Measurements from ENCODE around the gene MCTP1. TPM values are rescaled to one million over a fixed set of nuclear protein-coding genes. Genes with fewer than 3 reads are reported as not detected.

The MCTP1 gene
- total and polyA plus RNA-seq, 2 donors from 2014 or later, result 1.4 to 19.3 TPM

DNA sequence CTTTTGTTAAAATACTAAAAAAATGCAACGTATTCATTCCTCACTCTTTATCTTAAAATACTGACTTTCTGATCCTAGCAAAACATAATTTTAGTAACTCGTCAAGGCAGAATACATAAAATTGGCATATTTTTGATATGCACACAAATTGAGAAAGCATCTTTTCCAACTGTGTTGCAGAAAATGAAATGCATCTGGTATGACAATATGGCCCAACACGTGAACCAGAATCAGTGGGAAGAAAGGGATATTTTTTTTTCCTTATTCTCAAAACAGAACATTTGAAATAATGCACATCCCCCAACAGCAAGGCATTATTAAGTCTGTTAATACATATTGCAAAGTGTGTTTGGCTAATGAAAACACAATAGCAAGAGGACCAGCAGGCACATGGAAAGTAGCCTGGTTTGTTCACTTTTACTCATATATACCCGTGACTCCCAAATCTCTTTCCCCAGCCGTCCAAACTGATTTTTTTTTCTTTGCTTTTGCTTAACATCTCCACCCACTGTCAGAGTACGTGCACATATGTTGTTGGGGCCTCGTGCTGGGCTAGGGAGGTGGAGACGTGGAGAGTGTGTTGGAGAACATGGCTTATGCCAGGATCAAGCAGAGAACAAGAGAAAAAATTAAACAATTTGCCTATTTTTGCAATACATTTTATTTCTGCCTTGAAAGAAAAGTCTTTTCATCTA is 4.3 kb downstream of the MCTP1 start:
- H3K27me3 ChIP-seq (ENCODE audit: control insufficient read depth, insufficient read depth, low read length), result peaks cover 19% of the 10 kb centered on the region
- no peak overlapping the region for H3K27ac ChIP-seq (ENCODE audit: low read depth in 2 of 2, low read length in 2 of 2)
- intact Hi-C loops (cut with DNase I), result no loop called here
- H3K9me3 ChIP-seq (ENCODE audit: control insufficient read depth in 2 of 3, insufficient read depth in 1 of 3, low read length in 3 of 3), result no peaks in the 10 kb centered on the region
- no peaks in the 10 kb centered on the region for H3K36me3 ChIP-seq (ENCODE audit: control insufficient read depth in 2 of 3, insufficient read depth in 3 of 3, low read length in 3 of 3)
- TF ChIP-seq, protein P1, sequence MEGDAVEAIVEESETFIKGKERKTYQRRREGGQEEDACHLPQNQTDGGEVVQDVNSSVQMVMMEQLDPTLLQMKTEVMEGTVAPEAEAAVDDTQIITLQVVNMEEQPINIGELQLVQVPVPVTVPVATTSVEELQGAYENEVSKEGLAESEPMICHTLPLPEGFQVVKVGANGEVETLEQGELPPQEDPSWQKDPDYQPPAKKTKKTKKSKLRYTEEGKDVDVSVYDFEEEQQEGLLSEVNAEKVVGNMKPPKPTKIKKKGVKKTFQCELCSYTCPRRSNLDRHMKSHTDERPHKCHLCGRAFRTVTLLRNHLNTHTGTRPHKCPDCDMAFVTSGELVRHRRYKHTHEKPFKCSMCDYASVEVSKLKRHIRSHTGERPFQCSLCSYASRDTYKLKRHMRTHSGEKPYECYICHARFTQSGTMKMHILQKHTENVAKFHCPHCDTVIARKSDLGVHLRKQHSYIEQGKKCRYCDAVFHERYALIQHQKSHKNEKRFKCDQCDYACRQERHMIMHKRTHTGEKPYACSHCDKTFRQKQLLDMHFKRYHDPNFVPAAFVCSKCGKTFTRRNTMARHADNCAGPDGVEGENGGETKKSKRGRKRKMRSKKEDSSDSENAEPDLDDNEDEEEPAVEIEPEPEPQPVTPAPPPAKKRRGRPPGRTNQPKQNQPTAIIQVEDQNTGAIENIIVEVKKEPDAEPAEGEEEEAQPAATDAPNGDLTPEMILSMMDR (IDR thresholded peaks at IDR 0.05; ENCODE audit: borderline replicate concordance, extremely low read depth, insufficient read depth), result no peak
- no peak for FAIRE-seq
- no peak for DNase-seq
- H3K4me3 ChIP-seq (ENCODE audit: low read length in 3 of 3), result no peak overlapping the region
- peaks cover 0 to 4% (median 3%) of the 10 kb centered on the region in 3 donors for H3K4me1 ChIP-seq (ENCODE audit: control insufficient read depth in 2 of 3, insufficient read depth in 2 of 3, low read depth in 1 of 3, low read length in 3 of 3)
- H3K9ac ChIP-seq (ENCODE audit: low read length in 3 of 3), result no peak overlapping the region

DNA sequence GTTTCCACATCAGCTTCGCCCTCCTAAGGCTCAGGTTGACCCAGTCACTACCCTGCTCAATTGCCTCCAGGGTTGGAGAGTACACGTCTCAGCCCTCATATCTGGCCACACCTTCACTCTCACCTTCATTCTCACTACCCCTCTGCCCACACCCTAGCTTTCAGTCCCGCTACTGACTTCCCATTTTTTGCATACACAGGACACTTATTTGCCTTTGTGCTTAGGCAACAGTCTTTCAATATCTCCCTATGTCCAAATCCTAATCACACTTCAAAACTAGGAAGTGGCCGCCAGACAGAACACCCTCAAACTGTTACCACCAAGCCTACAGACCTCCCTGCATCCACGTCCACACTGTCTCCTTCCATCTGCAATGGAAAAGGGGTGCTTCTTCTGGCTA is 10.9 kb downstream of the MCTP1 start:
- Histone ChIP-seq H3K27me3 (ENCODE audit: control insufficient read depth, insufficient read depth, low read length) (no peaks in the 10 kb centered on the region), H3K27ac (ENCODE audit: low read depth in 2 of 2, low read length in 2 of 2) (no peak overlapping the region), H3K4me1 (ENCODE audit: control insufficient read depth in 2 of 3, insufficient read depth in 2 of 3, low read depth in 1 of 3, low read length in 3 of 3) (no peaks in the 10 kb centered on the region), H3K9ac (ENCODE audit: low read length in 3 of 3) (no peak overlapping the region), H3K36me3 (ENCODE audit: control insufficient read depth in 2 of 3, insufficient read depth in 3 of 3, low read length in 3 of 3) (no peaks in the 10 kb centered on the region), H3K9me3 (ENCODE audit: control insufficient read depth in 2 of 3, insufficient read depth in 1 of 3, low read length in 3 of 3) (no peaks in the 10 kb centered on the region), H3K4me3 (ENCODE audit: low read length in 3 of 3) (no peak overlapping the region)
- DNase-seq (no peak), FAIRE-seq (no peak)
- intact Hi-C loops (cut with DNase I), result no loop called here
- TF ChIP-seq, protein P1 (IDR thresholded peaks at IDR 0.05; ENCODE audit: borderline replicate concordance, extremely low read depth, insufficient read depth), result no peak

DNA sequence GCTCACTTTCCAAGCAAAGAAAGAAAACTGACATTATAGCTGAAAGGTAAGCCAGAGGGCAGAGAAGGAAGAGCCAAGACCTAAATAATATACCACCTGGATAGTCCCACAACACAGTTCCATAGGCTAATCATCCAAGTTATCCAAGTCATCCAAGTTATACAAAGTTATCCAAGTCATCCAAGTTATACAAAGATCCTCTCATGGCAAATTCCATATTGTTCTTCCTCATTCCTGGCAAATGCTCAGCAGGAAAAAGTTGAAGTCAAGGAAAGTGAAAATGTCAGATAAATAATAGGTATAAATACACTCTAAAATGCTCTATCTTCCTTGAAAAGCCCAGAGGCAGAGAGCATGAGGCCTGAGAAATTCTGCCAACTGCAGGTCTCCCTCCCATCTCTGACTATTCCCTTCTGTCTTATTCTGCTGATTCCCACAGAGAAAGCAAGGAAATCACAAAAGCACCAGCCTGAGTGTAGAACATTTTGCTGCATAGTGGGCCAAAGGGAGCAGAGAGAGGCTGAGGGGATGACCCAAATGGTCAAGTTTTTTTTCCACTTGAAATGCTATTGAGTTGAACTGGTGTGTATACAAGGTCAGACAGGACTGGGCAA is 12.5 kb downstream of the MCTP1 start:
- no peaks in the 10 kb centered on the region for H3K4me1 ChIP-seq (ENCODE audit: control insufficient read depth in 2 of 3, insufficient read depth in 2 of 3, low read depth in 1 of 3, low read length in 3 of 3)

More for the DNA sequence above, 12.5 kb downstream of the MCTP1 start:
- no peak for DNase-seq
- Histone ChIP-seq H3K9ac (ENCODE audit: low read length in 3 of 3) (no peak overlapping the region), H3K36me3 (ENCODE audit: control insufficient read depth in 2 of 3, insufficient read depth in 3 of 3, low read length in 3 of 3) (no peaks in the 10 kb centered on the region), H3K27ac (ENCODE audit: low read depth in 2 of 2, low read length in 2 of 2) (no peak overlapping the region), H3K9me3 (ENCODE audit: control insufficient read depth in 2 of 3, insufficient read depth in 1 of 3, low read length in 3 of 3) (no peaks in the 10 kb centered on the region), H3K27me3 (ENCODE audit: control insufficient read depth, insufficient read depth, low read length) (no peaks in the 10 kb centered on the region), H3K4me3 (ENCODE audit: low read length in 3 of 3) (no peak overlapping the region)
- no peak for FAIRE-seq
- TF ChIP-seq, protein P1 (IDR thresholded peaks at IDR 0.05; ENCODE audit: borderline replicate concordance, extremely low read depth, insufficient read depth), result no peak
- intact Hi-C loops (cut with DNase I), result no loop called here

Data from kidney (tissue), 14 donors.